Stimulated activated CD4-positive, alpha-beta T cell treated with anti-CD3 and anti-CD28 coated beads, TNF-alpha, amount 100 ng/mL, for 1 hour (primary cell): ENCODE results near the gene SCYL1.

Experiments
- DNase-seq, 3 donors: peaks; one replicate each; pipeline ENCODE4 v3.0.0-alpha.2; 2020; ENCODE audit warnings: low read depth in 3 of 3, low spot score in 1 of 3

SCYL1 gene

DNA sequence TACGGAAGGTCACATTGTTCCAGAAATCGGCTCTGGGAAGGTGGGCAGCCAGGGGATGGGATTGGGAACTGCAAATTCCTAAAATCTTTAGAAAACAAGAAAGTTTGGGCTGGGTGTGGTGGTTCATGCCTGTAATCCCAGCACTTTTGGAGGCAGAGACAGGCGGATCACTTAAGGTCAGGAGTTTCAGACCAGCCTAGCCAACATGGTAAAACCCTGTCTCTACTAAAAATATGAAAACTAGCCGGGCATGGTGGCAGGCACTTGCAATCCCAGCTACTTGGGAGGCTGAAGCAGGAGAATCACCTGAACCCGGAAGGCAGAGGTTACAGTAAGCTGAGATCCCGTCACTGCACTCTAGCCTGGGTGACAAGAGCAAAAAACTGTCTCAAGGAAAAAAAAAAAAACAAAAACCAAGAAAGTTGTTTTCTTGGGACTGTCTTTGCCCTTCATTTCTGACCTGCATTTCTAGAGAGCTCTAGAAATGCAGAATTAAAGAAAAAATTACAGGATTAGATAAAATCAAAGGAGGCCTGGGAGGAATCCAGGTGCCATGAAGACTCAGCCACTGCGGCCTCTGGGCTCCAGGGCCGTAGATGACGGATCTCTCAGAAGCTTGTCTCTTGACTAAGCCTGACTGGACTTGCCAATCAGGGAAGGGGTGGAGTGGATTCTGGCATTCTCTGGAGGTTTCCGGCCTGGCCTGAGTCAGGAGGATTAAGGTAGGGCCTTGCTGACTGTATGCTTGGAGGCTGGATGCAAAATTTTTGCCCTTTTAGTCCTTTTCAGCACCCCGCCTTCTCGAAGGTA is 31.3 kb upstream of the SCYL1 start:
- no peak for DNase-seq

DNA sequence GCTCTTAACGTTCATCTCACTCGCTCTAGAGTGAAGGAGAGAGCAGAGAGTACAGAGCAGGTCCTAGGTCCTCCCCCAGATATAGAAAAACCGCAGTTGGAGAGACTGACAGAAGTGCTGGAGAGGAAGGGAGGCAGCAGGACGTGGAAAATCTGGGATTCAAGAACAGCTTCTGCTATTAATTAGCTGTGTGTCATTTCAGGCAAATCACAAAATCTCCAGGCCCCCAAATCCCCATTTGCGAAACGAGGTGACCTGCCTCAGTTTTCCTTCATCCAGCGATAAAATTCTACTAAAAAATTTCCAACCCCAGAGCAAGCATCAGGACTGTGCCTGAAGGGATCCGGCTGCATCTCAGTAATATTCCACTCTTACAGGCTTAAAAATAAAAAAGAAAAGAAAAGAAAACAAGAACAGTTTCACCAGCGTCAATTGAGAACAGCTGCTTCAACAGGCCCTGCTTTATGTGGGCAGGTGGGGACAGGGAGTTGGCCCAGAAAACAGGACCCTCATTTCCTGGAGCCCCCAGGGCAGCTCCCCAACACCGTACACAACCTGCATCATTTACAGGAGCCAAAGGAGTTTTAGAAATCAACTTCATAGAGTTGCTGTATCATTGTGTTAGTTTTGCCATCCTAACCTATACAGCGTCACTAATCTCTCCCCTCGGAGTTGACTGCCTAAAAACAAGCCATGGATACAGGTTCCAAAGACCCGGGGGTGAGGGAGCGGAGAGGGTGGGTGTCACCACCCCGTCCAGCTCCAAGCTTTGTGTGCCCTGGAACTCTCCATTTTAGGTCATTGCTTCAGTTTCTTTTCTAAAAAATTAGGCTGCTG is 28.4 kb upstream of the SCYL1 start:
- no peak for DNase-seq

DNA sequence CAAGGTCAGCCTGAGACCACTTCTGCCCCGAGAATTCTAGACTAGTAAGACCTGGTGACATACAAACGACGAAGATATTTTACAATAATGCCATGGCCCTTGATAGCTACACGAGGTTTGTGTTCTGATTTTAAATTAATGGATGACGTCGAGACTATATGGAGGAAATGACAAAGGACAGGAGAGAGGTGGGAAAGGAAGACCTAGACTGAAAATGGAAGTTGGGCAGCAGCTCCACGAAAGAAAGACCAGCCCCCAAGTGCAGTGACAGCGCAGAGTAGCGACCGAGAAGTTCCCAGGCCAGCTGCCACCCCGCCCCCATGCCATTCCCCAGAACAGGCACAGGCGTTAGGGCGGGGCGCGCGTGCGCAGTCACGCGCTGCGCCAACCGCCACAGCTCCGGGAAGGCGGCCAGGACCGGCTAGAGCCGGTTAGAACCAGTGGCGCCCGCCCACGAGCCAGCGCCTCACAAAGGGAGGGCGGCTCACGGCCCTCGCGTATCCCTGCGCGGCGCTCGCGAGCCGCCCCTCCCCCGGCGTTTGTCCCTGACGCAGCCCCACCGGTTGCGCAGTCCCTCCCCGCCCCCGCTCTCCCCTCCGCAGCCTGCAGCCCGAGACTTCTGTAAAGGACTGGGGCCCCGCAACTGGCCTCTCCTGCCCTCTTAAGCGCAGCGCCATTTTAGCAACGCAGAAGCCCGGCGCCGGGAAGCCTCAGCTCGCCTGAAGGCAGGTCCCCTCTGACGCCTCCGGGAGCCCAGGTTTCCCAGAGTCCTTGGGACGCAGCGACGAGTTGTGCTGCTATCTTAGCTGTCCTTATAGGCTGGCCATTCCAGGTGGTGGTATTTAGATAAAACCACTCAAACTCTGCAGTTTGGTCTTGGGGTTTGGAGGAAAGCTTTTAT is 27.5 kb upstream of the SCYL1 start:
- peak; percentile 96 to 98 (median 97) for DNase-seq

DNA sequence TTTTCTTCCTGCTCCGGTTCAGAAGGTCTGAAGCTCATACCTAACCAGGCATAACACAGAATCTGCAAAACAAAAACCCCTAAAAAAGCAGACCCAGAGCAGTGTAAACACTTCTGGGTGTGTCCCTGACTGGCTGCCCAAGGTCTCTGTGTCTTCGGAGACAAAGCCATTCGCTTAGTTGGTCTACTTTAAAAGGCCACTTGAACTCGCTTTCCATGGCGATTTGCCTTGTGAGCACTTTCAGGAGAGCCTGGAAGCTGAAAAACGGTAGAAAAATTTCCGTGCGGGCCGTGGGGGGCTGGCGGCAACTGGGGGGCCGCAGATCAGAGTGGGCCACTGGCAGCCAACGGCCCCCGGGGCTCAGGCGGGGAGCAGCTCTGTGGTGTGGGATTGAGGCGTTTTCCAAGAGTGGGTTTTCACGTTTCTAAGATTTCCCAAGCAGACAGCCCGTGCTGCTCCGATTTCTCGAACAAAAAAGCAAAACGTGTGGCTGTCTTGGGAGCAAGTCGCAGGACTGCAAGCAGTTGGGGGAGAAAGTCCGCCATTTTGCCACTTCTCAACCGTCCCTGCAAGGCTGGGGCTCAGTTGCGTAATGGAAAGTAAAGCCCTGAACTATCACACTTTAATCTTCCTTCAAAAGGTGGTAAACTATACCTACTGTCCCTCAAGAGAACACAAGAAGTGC is 26.7 kb upstream of the SCYL1 start:
- DNase-seq = peak; percentile 33 to 47 (median 39)

DNA sequence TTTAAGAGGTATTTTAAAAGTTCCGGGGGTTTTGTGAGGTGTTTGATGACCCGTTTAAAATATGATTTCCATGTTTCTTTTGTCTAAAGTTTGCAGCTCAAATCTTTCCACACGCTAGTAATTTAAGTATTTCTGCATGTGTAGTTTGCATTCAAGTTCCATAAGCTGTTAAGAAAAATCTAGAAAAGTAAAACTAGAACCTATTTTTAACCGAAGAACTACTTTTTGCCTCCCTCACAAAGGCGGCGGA is 26.2 kb upstream of the SCYL1 start:
- no peak for DNase-seq

DNA sequence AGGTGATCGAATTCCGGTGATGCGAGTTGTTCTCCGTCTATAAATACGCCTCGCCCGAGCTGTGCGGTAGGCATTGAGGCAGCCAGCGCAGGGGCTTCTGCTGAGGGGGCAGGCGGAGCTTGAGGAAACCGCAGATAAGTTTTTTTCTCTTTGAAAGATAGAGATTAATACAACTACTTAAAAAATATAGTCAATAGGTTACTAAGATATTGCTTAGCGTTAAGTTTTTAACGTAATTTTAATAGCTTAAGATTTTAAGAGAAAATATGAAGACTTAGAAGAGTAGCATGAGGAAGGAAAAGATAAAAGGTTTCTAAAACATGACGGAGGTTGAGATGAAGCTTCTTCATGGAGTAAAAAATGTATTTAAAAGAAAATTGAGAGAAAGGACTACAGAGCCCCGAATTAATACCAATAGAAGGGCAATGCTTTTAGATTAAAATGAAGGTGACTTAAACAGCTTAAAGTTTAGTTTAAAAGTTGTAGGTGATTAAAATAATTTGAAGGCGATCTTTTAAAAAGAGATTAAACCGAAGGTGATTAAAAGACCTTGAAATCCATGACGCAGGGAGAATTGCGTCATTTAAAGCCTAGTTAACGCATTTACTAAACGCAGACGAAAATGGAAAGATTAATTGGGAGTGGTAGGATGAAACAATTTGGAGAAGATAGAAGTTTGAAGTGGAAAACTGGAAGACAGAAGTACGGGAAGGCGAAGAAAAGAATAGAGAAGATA is 25.7 kb upstream of the SCYL1 start, which contains the start of gene MALAT1:
Gene MALAT1, plus strand, starts transcription at position 69 of the 736 bp plus-strand sequence.
- DNase-seq = peak; percentile 91 to 95 (median 92)

DNA sequence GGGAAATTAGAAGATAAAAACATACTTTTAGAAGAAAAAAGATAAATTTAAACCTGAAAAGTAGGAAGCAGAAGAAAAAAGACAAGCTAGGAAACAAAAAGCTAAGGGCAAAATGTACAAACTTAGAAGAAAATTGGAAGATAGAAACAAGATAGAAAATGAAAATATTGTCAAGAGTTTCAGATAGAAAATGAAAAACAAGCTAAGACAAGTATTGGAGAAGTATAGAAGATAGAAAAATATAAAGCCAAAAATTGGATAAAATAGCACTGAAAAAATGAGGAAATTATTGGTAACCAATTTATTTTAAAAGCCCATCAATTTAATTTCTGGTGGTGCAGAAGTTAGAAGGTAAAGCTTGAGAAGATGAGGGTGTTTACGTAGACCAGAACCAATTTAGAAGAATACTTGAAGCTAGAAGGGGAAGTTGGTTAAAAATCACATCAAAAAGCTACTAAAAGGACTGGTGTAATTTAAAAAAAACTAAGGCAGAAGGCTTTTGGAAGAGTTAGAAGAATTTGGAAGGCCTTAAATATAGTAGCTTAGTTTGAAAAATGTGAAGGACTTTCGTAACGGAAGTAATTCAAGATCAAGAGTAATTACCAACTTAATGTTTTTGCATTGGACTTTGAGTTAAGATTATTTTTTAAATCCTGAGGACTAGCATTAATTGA is 25.0 kb upstream of the SCYL1 start:
- no peak for DNase-seq

DNA sequence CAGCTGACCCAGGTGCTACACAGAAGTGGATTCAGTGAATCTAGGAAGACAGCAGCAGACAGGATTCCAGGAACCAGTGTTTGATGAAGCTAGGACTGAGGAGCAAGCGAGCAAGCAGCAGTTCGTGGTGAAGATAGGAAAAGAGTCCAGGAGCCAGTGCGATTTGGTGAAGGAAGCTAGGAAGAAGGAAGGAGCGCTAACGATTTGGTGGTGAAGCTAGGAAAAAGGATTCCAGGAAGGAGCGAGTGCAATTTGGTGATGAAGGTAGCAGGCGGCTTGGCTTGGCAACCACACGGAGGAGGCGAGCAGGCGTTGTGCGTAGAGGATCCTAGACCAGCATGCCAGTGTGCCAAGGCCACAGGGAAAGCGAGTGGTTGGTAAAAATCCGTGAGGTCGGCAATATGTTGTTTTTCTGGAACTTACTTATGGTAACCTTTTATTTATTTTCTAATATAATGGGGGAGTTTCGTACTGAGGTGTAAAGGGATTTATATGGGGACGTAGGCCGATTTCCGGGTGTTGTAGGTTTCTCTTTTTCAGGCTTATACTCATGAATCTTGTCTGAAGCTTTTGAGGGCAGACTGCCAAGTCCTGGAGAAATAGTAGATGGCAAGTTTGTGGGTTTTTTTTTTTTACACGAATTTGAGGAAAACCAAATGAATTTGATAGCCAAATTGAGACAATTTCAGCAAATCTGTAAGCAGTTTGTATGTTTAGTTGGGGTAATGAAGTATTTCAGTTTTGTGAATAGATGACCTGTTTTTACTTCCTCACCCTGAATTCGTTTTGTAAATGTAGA is 24.3 kb upstream of the SCYL1 start:
- no peak for DNase-seq

DNA sequence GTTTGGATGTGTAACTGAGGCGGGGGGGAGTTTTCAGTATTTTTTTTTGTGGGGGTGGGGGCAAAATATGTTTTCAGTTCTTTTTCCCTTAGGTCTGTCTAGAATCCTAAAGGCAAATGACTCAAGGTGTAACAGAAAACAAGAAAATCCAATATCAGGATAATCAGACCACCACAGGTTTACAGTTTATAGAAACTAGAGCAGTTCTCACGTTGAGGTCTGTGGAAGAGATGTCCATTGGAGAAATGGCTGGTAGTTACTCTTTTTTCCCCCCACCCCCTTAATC is 23.8 kb upstream of the SCYL1 start:
- DNase-seq = no peak

DNA sequence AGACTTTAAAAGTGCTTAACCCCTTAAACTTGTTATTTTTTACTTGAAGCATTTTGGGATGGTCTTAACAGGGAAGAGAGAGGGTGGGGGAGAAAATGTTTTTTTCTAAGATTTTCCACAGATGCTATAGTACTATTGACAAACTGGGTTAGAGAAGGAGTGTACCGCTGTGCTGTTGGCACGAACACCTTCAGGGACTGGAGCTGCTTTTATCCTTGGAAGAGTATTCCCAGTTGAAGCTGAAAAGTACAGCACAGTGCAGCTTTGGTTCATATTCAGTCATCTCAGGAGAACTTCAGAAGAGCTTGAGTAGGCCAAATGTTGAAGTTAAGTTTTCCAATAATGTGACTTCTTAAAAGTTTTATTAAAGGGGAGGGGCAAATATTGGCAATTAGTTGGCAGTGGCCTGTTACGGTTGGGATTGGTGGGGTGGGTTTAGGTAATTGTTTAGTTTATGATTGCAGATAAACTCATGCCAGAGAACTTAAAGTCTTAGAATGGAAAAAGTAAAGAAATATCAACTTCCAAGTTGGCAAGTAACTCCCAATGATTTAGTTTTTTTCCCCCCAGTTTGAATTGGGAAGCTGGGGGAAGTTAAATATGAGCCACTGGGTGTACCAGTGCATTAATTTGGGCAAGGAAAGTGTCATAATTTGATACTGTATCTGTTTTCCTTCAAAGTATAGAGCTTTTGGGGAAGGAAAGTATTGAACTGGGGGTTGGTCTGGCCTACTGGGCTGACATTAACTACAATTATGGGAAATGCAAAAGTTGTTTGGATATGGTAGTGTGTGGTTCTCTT is 23.2 kb upstream of the SCYL1 start:
- no peak for DNase-seq

DNA sequence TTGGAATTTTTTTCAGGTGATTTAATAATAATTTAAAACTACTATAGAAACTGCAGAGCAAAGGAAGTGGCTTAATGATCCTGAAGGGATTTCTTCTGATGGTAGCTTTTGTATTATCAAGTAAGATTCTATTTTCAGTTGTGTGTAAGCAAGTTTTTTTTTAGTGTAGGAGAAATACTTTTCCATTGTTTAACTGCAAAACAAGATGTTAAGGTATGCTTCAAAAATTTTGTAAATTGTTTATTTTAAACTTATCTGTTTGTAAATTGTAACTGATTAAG is 22.7 kb upstream of the SCYL1 start:
- no peak for DNase-seq

DNA sequence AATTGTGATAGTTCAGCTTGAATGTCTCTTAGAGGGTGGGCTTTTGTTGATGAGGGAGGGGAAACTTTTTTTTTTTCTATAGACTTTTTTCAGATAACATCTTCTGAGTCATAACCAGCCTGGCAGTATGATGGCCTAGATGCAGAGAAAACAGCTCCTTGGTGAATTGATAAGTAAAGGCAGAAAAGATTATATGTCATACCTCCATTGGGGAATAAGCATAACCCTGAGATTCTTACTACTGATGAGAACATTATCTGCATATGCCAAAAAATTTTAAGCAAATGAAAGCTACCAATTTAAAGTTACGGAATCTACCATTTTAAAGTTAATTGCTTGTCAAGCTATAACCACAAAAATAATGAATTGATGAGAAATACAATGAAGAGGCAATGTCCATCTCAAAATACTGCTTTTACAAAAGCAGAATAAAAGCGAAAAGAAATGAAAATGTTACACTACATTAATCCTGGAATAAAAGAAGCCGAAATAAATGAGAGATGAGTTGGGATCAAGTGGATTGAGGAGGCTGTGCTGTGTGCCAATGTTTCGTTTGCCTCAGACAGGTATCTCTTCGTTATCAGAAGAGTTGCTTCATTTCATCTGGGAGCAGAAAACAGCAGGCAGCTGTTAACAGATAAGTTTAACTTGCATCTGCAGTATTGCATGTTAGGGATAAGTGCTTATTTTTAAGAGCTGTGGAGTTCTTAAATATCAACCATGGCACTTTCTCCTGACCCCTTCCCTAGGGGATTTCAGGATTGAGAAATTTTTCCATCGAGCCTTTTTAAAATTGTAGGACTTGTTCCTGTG is 22.1 kb upstream of the SCYL1 start:
- no peak for DNase-seq

DNA sequence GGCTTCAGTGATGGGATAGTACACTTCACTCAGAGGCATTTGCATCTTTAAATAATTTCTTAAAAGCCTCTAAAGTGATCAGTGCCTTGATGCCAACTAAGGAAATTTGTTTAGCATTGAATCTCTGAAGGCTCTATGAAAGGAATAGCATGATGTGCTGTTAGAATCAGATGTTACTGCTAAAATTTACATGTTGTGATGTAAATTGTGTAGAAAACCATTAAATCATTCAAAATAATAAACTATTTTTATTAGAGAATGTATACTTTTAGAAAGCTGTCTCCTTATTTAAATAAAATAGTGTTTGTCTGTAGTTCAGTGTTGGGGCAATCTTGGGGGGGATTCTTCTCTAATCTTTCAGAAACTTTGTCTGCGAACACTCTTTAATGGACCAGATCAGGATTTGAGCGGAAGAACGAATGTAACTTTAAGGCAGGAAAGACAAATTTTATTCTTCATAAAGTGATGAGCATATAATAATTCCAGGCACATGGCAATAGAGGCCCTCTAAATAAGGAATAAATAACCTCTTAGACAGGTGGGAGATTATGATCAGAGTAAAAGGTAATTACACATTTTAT is 21.4 kb upstream of the SCYL1 start:
- no peak for DNase-seq

DNA sequence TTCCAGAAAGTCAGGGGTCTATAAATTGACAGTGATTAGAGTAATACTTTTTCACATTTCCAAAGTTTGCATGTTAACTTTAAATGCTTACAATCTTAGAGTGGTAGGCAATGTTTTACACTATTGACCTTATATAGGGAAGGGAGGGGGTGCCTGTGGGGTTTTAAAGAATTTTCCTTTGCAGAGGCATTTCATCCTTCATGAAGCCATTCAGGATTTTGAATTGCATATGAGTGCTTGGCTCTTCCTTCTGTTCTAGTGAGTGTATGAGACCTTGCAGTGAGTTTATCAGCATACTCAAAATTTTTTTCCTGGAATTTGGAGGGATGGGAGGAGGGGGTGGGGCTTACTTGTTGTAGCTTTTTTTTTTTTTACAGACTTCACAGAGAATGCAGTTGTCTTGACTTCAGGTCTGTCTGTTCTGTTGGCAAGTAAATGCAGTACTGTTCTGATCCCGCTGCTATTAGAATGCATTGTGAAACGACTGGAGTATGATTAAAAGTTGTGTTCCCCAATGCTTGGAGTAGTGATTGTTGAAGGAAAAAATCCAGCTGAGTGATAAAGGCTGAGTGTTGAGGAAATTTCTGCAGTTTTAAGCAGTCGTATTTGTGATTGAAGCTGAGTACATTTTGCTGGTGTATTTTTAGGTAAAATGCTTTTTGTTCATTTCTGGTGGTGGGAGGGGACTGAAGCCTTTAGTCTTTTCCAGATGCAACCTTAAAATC is 20.8 kb upstream of the SCYL1 start:
- DNase-seq = no peak

DNA sequence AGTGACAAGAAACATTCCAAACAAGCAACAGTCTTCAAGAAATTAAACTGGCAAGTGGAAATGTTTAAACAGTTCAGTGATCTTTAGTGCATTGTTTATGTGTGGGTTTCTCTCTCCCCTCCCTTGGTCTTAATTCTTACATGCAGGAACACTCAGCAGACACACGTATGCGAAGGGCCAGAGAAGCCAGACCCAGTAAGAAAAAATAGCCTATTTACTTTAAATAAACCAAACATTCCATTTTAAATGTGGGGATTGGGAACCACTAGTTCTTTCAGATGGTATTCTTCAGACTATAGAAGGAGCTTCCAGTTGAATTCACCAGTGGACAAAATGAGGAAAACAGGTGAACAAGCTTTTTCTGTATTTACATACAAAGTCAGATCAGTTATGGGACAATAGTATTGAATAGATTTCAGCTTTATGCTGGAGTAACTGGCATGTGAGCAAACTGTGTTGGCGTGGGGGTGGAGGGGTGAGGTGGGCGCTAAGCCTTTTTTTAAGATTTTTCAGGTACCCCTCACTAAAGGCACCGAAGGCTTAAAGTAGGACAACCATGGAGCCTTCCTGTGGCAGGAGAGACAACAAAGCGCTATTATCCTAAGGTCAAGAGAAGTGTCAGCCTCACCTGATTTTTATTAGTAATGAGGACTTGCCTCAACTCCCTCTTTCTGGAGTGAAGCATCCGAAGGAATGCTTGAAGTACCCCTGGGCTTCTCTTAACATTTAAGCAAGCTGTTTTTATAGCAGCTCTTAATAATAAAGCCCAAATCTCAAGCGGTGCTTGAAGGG is 20.0 kb upstream of the SCYL1 start:
- DNase-seq = no peak
